ENCODE measurements around the gene OR4D9. TPM values are rescaled to one million over a fixed set of nuclear protein-coding genes. Genes with fewer than 3 reads are reported as not detected.

Gene OR4D9
- total and polyA plus RNA-seq, 2 experiments from 2014 or later = not detected

- no peak for TF ChIP-seq ZNF462 (CRISPR knock-in tag; IDR thresholded peaks at IDR 0.05)
These were observed 48.1 kb upstream of the OR4D9 start (continued) for GRCh38 chr11:59463190-59463641.

GRCh38 chr11:59473015-59473414, 38.3 kb upstream of the OR4D9 start, which contains the start of gene OR4D10:
Gene OR4D10 (plus strand): TSS chr11:59473315. CDS start chr11:59477430, 4,115 bp downstream.
- DNase-seq (ENCODE audit: low spot score) (no peak), ATAC-seq (no peak)
- Histone ChIP-seq H3K4me1 (ENCODE audit: insufficient read depth) (no peaks in the 10 kb centered on the region), H3K27ac (ENCODE audit: low read depth) (no peak within 1 kb of the TSS), H3K27me3 (ENCODE audit: insufficient read depth) (no peaks in the 10 kb centered on the region), H4K20me1 (replicated peaks; ENCODE audit: insufficient read depth) (no peaks in the 10 kb centered on the region), H3K4me2 (no peak within 1 kb of the TSS), H3K79me2 (replicated peaks; ENCODE audit: insufficient read depth) (no peaks in the 10 kb centered on the region), H3K9me2 (ENCODE audit: insufficient read depth) (no peaks in the 10 kb centered on the region), H3K36me3 (ENCODE audit: insufficient read depth) (no peaks in the 10 kb centered on the region), H3K4me3 (no peak within 1 kb of the TSS), H2AFZ (no peak within 1 kb of the TSS), H3F3A (replicated peaks; ENCODE audit: low read depth) (no peaks in the 10 kb centered on the region)
- no peaks in the 10 kb centered on the region for H3K4me1 Mint-ChIP-seq
- no peak within 1 kb of the TSS for H3K4me3 Mint-ChIP-seq
- H3K9me3 Mint-ChIP-seq = no peaks in the 10 kb centered on the region
- H3K36me3 Mint-ChIP-seq (ENCODE audit: low read depth) = no peaks in the 10 kb centered on the region
- no peak within 1 kb of the TSS for H3K27ac Mint-ChIP-seq
- no peak for TF ChIP-seq ETS1 (IDR thresholded peaks at IDR 0.05)
- TF ChIP-seq JUNB (IDR thresholded peaks at IDR 0.05; ENCODE audit: unreplicated experiment) = no peak
- peaks cover 2% of the 10 kb centered on the region for H3K27me3 Mint-ChIP-seq (ENCODE audit: insufficient read depth, low read depth, poor library complexity)

Data from GM23338 (cell line).